Esophagus squamous epithelium (tissue), 4 donors: ENCODE data around the gene CYP2C19.

ENCODE experiments used
- POLR2A ChIP-seq, 4 donors: fragments of 450-650 bp; IDR thresholded peaks; one replicate each; pipeline ENCODE4 v1.6.1; 2017; ENCODE audit warnings: antibody characterized with exemption in 4 of 4, mild to moderate bottlenecking in 4 of 4, moderate library complexity in 3 of 4
- TF ChIP-seq, protein P1 (sequence below), 6 experiments: fragments of 450-650 bp in 4 of 6; fragments of 200-600 bp in 2 of 6; sonication (generic) in 2 of 6; IDR thresholded peaks; one replicate each; pipeline ENCODE4 v1.5.1; 2016 to 2019; ENCODE audit warnings: antibody characterized with exemption in 6 of 6, mild to moderate bottlenecking in 4 of 6, moderate library complexity in 4 of 6

DNA sequence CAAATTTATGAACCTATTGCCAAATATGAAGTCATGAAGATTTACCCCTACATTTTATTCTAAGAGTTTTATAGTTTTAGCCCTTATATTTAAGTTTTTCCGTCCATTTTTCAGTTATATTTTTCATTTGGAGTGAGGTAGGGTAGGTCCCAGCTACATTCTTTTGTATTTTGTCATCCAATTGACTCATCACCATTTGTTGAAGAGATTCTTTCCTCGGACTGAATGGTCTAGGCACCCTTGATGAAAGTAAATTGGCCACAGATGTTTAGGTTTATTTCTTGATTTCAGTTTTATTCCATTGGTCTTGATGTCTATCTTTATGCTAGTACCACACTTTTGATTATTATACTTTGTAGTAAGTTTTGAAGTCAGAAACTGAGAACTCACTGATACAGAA lies 22.7 kb downstream of the CYP2C19 start:
- TF ChIP-seq, protein P1, sequence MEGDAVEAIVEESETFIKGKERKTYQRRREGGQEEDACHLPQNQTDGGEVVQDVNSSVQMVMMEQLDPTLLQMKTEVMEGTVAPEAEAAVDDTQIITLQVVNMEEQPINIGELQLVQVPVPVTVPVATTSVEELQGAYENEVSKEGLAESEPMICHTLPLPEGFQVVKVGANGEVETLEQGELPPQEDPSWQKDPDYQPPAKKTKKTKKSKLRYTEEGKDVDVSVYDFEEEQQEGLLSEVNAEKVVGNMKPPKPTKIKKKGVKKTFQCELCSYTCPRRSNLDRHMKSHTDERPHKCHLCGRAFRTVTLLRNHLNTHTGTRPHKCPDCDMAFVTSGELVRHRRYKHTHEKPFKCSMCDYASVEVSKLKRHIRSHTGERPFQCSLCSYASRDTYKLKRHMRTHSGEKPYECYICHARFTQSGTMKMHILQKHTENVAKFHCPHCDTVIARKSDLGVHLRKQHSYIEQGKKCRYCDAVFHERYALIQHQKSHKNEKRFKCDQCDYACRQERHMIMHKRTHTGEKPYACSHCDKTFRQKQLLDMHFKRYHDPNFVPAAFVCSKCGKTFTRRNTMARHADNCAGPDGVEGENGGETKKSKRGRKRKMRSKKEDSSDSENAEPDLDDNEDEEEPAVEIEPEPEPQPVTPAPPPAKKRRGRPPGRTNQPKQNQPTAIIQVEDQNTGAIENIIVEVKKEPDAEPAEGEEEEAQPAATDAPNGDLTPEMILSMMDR (IDR thresholded peaks at IDR 0.05): no peak
- no peak for TF ChIP-seq POLR2A (IDR thresholded peaks at IDR 0.05)
